Measurements from ENCODE around the gene PDSS1.

PDSS1 gene

DNA sequence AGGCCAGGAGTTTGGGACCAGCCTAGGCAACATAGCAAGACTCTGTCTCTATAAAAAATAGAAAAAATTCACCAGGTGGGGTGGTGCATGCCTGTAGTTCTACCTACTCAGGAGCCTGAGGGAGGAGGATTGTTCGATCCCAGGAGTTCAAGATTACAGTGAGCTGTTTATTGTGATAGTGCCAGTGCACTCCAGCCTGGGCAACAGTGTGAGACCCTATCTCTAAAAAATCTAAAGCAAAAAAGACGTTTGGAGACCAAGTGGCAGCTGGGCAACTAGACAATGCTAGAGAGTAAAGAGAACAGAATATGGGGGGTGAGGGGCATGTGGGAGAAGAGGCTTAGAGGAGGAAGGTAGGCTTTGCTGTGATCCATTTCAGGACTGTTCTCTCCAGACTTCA is 1.4 kb downstream of the PDSS1 start:
- no peak for DNase-seq (ENCODE audit: low read depth, low spot score)

DNA sequence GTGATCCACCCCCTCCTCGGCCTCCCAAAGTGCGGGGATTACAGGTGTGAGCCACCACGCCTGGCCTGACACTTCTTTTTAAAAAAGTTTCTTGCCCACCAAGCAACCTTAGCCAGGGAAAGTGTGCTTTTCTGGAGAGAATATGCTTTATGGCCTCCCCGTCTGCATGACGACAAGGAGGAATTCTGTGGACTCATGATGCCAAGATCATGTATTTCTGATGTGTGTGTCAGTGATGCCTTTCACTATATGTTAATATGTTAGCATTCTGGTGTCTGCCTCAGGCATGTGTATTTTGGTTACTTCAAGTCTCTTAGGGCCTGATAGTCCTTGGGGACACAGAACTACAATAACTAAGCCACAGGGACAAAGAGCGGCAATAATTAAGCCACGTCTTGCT is 2.1 kb downstream of the PDSS1 start:
- DNase-seq (ENCODE audit: low read depth, low spot score) = no peak

DNA sequence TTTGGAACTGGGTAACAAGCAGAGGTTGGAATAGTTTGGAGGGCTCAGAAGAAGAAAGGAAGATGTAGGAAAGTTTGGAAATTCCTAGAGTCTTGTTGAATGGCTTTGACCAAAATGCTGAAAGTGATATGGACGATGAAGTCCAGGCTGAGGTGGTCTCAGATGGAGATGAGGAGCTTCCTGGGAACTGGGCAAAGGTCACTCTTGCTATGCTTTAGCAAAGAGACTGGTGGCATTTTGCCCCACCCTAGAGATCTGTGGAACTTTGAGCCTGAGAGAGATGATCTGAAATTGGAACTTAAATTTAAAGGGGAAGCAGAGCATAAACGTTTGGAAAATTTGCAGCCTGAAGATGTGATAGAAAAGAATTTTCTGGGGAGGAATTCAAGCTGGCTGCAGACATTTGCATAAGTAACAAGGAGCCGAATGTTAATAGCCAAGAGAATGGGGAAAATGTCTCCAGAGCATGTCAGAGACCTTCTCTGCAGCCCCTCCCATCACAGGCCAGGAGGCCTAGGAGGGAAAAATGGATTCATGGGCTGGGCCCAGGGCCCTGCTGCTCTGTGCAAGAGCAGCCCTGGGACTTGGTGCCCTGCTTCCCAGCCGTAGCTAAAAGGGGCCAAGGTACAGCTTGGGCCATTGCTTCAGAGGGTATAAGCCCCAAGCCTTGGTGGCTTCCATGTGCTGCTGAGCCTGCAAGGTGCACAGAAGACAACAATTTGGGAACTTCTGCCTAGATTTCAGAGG is 3.6 kb downstream of the PDSS1 start:
- DNase-seq (ENCODE audit: low read depth, low spot score) = no peak

DNA sequence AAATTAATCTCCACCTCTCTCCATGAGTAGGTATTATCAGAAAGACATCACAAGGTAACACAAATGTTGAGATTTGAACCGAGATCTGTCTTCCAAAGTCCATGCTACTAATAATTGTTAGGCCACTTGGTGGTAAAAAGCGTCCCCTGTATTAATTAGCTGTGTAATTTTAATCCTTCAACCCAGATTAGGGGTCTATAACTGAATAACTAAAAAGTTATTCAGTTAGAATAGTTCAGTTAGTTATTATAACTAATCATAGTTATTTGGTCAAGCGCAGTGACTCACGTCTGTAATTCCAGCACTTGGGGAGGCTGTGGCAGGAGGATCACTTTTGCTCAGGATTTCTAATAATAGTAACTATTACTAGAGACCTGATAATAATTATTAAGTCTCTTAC is 5.6 kb downstream of the PDSS1 start:
- no peak for DNase-seq (ENCODE audit: low read depth, low spot score)

DNA sequence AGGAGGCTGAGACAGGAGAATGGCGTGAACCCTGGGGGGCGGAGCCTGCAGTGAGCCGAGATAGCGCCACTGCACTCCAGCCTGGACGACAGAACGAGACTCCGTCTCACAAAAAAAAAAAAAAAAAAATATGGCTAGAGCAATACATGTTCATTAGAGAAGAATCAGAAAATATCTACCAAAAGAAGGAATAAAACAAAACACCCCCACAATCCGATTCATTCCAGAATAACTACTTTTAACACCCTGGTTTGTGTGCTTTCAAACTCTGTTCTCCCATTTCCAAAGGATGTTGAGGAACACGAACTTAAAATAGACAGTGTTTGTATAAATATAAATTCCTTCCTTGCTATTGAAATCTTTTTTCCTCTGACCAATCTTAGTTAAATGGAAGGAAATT is 6.5 kb downstream of the PDSS1 start:
- no peak for DNase-seq (ENCODE audit: low read depth, low spot score)

DNA sequence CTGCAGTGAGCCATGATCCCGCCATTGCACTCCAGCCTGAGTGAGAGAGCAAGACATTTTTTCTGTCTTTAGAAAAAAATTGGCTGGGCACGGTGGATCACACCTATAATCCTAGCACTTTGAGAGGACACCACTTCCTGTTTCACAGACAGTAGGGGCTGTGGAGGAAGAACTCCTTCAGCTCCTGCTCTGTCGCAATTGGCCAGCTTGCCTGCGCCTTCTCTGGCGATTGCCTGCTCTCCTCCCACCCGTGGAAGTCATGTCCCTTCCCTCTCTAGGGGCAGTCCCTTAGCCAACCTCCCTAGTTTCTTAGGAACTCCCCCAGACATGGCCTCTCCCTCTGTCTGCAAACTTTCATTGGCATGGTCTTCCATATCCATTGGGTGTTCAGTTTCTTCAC is 8.7 kb downstream of the PDSS1 start:
- DNase-seq (ENCODE audit: low read depth, low spot score) = no peak

DNA sequence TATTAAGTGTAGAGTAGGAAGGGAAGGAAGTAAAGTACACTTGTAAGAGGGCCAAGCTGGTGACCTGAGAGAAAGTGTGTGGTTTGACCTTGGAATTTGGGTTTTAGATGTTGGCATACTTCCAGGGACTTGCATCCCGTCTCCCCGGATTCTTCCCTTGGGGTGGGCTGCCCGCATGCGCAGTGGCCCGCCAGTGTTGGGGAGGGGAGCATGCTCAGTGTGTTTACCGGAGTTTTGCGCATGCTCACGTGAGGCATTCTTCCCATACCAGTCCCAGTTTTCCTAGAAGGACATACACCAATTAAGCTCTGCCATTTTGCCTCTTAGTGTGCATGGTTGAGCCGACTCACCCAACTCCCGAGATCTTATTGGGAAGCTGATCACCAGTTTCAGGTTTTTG is 9.4 kb downstream of the PDSS1 start:
- DNase-seq (ENCODE audit: low read depth, low spot score) = no peak

DNA sequence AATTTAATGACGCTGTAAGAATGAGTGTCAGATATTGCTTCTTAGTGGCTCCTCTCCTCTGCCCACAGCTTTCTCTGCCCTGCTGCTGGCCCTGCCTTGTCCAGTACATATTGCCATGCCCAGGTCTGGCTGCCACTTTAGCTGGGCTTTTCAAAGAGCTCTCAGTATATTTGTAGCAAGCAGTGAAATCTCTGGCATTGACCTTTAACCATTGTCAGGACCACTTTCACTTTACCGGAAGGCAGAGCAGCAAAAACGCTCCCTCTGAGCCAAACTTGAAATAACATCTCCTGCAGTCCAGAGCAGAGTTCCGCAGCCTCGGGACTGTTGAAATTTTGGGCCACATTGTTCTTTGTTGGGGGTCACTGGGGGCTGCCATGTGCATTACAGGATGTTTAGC is 13.8 kb downstream of the PDSS1 start:
- DNase-seq (ENCODE audit: low read depth, low spot score) = no peak

DNA sequence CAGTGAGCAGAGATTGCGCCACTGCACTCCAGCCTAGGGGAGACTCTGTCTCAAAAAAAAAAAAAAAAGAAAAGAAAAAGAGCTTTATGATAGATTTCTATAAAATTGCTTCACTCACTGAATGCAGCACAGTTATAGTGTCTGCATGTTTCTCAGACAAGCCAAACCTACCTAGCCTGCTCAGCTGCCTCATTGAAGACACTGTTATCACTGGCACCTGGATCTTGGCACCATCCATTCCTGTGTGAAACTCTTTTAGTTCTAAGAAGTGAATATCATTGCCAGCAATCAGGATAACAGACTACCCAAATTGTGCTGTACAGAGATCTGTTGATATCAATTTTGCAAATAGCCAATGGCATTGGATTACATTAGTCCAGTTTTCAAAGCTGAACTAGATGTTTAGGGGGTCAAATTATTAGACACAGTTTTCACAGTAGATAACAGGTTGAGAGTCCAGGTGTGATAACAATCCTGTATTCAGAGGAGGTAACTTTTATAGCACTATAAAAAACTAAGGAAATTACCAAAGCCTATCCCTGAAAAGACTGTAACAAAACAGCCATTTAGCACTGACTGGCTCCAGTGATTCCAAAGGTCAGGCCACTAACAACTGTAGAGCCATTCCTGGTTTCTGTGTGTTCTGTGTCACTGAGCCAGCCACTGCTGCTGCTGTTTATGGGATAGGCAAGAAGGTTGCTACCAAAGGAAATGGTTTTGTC is 17.1 kb downstream of the PDSS1 start:
- no peak for DNase-seq (ENCODE audit: low read depth, low spot score)

DNA sequence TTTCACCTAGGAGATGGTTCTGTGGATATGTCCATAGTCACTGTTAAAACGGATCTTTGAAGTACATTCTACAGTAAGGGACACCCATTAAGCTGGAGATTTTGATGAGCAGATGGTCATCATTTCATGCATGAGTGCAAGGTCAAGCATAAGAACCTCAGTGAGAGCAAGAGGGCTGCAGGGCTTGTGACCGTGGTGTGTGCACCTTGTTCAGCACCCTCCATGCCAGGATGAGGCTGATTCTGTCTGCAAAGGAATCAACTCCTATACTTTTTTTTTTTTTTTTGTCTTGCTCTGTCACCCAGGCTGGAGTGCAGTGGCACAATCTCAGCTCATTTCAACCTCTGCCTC is 17.6 kb downstream of the PDSS1 start:
- DNase-seq (ENCODE audit: low read depth, low spot score) = no peak

DNA sequence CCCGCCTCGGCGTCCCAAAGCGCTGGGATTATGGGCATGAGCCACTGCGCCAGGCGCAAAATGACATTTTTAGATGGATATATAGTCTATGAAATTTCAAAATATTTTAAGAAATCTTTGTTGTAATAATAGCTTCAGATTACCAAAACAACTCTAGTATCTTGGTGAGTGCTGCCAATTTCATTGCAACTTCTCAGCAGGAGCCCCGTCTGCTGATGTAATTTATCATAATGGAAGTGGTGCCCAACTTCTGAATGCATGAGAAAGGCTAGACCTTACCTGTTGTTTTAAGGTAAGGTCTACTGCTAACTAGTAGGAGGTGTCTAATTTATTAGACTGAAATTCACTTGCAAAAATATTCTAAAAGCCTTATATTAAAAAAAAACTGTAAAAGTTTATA is 20.0 kb downstream of the PDSS1 start:
- no peak for DNase-seq (ENCODE audit: low read depth, low spot score)

DNA sequence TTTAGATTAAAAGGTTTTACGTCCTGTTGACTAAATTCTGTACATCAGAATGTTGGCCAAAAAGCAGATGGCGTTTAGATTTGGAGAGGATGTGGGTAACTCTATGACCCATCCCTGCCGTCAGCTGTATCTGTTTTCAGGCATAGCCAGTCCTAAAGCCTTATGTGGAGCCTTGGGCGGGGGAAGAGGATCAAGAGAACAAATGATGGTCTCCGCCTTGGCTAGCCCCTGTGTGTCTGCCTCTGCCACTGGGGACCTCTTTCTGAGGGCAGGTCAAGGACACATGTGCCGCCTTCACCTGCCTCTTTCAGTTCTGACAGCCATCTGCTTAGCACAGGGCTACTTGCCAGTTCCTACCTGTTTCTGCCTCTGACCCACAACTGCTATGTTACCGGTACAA is 24.1 kb downstream of the PDSS1 start:
- no peak for DNase-seq (ENCODE audit: low read depth, low spot score)

DNA sequence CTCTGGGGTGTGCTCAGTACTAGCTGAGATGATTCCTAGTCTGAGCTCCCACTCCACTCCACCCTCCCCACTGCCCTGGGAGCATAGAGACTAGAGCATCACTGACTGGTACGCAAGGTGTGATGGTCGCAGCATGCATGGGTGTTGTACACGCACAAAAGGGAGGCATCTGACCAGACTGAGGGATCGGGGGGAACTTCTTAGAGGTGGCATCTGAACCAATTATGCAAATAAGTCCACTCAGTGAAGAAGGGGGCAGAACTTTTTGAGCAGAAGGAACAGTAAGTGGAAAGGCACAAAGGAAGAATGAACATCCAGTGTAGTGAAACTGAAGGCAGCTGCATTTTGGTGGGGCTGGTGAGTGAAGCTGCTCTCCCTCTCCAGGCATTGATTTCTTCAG is 25.5 kb downstream of the PDSS1 start:
- DNase-seq (ENCODE audit: low read depth, low spot score) = no peak

DNA sequence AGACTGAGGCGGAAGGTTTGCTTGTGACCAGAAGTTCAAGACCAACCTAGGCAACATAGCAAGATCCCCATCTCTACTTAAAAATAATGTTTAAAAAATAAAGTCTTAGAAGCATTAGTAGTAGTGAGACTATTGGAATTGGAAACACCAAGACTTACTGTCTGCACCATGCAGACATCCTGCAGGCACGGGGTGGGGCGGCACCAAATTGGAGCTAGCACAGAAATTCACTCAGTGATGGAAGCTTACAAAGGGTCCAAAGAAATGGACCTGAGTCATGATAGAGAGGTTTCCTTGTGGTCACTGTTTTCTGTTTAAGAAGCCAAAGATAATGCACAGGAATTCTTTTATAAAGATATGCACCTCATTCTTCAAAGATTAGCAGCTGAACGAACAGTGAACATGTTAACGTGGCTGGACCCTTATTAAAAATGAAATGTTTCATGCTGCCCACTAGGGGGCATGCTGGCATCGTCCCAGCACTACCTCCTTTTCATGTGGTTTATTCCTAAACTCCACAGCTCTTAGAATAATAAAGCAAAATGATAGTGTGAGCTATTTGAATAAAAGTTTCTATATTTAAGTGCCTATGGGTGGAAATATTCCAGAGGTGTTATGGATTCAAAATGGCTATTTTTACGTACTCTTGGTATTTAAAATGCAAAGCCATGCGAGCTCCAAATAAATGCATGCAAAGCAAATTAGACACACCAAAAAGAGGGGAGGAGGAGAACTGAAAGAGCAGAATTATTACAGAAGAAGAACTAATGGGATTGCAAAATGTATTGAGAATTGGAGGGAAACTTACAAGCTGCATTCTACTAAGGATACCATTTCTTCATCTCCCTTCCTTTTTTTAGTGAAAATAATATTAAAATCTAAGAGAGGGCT is 28.6 kb downstream of the PDSS1 start:
- no peak for DNase-seq (ENCODE audit: low read depth, low spot score)

DNA sequence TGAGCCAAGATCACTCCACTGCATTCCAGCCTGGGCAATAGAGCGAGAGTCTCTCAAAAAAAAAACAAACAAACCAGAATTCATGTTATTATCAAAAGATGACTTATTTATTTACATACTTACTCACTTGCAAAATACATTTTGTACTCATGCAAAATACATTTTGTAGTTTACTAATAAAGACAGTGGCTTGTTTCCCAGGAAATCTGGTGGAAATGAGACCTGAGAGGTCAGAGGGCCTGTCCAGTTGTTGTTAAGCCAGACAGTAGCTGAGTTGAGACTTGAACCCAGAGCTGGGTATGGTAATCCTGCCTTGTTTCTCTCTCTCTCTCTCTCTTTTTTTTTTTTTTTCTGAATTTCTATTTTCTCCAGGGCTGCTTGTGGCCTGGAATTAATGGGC is 29.5 kb downstream of the PDSS1 start:
- DNase-seq (ENCODE audit: low read depth, low spot score) = no peak

DNA sequence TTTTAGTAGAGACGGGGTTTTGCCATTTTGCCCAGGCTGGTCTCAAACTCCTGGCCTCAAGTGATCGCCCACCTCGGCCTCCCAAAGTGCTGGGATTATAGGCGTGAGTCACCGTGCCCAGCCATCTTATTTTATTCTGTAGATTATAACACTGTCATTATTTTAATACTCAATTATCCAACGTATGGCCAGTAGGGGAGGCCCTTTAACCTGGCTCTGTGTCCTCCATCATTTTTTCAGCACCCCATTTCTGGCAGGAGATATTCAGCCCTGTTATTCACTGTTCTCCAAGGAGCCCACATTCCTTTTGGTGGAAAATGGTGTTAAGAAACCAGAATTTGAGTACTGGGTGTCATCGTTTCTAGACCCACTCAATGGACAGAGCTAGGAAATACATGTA is 31.5 kb downstream of the PDSS1 start:
- DNase-seq (ENCODE audit: low read depth, low spot score) = no peak

DNA sequence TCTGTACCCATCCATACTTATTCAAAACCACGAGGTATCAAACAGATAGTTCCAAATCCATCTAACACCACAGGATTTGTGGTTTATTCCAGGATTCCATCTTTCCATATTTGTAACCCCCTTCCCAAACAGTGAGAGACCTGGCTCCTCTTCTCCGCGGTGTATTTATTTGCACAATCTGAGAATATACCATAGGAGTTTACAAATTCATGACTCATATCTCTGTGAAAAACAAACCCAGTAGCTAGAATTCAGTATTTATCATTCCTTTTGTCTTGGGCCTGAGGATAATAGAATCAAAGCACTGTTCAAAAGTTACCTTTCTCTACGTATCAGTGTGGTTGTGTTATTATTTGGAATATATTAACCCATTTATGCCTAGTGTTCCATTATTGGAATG is 31.9 kb downstream of the PDSS1 start:
- DNase-seq (ENCODE audit: low read depth, low spot score) = no peak

DNA sequence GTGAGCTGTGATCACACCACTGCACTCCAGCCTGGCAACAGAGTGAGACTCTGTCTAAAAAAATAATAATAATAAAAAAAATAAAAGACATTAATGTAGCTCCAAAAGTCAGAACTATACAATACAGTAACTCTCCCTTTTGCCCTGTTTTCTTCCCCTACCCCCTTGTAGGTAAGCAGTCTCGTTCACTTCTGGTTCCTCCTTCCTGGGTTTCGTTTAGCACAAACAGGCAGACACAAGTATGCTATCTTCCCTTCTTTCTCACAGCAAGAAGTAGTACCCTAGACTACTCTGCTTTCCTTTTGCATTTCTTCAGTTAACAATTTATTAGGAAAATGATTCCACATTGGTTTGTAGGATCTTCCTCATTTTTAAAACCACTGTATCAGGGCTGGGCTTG is 33.1 kb downstream of the PDSS1 start:
- DNase-seq (ENCODE audit: low read depth, low spot score) = no peak

DNA sequence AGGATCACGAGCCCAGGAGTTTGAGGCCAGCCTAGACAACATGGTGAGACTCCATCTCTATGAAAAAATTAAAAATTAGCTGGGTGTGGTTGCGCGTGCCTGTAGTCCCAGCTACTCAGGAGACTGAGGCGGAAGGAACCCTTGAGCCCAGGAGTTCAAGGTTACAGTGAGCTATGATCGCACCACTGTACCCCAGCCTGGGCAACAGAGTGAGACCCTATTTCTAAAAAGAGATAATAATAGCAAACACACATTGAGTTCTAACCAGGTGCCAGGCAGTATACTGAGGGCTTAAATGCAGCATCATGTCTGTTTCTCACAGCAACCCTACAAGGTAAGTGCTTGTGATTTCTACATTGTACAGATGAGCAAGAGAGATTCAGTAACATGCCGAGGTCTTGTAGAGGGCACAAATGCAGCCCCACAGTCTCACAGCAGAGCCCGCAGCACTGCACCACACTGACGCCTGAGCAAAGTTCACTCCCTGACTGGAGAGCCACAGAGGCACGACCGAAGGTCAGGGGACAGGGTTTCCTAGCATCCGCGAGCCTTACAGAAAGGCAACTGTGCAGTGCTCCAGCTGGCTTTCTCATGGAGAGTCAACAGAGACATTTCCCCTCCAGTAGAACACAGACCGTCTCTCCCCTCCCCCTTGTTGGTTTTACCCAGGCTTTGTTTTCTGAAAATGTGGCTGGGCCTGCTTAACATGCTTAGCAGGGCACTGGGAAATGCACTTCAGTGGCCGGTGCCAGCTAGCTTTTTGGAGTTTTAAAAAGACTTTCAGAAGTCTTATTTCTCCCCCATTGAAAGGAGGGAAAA is 36.5 kb downstream of the PDSS1 start:
- no peak for DNase-seq (ENCODE audit: low read depth, low spot score)

DNA sequence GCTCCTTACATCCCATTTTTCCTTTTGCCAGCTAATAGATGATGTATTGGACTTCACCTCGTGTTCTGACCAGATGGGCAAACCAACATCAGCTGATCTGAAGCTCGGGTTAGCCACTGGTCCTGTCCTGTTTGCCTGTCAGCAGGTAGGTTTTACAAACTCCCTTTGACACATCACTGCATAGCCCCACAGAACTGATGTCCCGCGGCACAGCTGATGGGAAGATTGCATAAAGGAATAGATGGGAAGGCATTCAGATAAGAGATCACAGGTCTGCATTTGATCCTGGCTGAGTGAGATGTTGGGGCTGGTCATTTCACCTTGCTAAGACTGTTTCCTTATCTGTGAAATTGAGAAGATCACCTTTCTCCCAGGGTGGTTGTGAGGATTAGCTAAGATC is 37.9 kb downstream of the PDSS1 start:
- DNase-seq (ENCODE audit: low read depth, low spot score) = no peak

DNA sequence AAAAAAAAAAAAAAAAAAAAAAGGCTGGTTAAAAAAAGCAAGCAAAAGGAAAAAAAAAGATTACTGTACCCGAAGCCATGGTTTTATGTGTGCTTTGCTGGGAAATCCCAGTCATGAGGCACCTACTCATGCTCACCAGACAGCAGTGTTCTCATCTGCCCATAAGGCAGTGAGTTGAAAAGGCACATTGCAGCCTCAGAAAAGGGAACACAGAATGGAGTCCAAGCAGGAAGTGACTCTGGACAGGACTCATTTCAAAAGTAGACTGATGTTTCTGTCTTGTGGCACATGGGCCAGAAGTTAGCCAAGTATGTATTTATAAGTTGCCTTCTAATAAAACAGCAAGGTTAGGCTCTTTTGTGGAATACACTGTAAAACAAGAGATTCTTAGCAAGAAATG is 40.2 kb downstream of the PDSS1 start:
- no peak for DNase-seq (ENCODE audit: low read depth, low spot score)

Data from activated CD4-positive, CD25-positive, alpha-beta regulatory T cell treated with anti-CD3 and anti-CD28 coated beads, Interleukin-2, amount 50 U/mL, for 16 hours (primary cell).